H9 (cell line): Measurements from ENCODE around the gene KDSR. TPM values are rescaled to one million over a fixed set of nuclear protein-coding genes. Genes with fewer than 3 reads are reported as not detected.

Experiments used
- DNase-seq: peaks from one replicate; pipeline ENCODE4 v3.0.0-alpha.2; 2017
- H2AFZ ChIP-seq: one replicate; pipeline ENCODE4 v1.6.1; 2013; ENCODE audit warnings: mild to moderate bottlenecking, low read length, control low read depth, moderate library complexity
- H2AK5ac ChIP-seq: 2 replicates; pipeline ENCODE4 v1.6.1; 2013; ENCODE audit warnings: low read length, control low read depth, mixed read lengths; ENCODE audit not compliant: insufficient read length
- H2BK120ac ChIP-seq: one replicate; pipeline ENCODE4 v1.6.1; 2013; ENCODE audit warnings: low read depth, mild to moderate bottlenecking, low read length, control low read depth, inconsistent platforms; ENCODE audit not compliant: poor library complexity, severe bottlenecking
- H2BK12ac ChIP-seq: 2 replicates; pipeline ENCODE4 v1.6.1; 2013; ENCODE audit warnings: low read length, control low read depth, mixed read lengths, low read depth; ENCODE audit not compliant: insufficient read length
- H2BK15ac ChIP-seq: 2 replicates; pipeline ENCODE4 v1.6.1; 2013; ENCODE audit warnings: low read depth, low read length, control low read depth
- H2BK20ac ChIP-seq: one replicate; pipeline ENCODE4 v1.6.1; 2013; ENCODE audit warnings: low read depth, mild to moderate bottlenecking, low read length, control low read depth, inconsistent platforms; ENCODE audit not compliant: poor library complexity, severe bottlenecking
- H2BK5ac ChIP-seq: 2 replicates; pipeline ENCODE4 v1.6.1; 2013; ENCODE audit warnings: low read length, control low read depth, mixed read lengths; ENCODE audit not compliant: insufficient read length
- H3K14ac ChIP-seq: 2 replicates; pipeline ENCODE4 v1.6.1; 2013; ENCODE audit warnings: low read length, control low read depth; ENCODE audit not compliant: insufficient read depth
- H3K18ac ChIP-seq: 2 replicates; pipeline ENCODE4 v1.6.1; 2013; ENCODE audit warnings: low read depth, mild to moderate bottlenecking, mixed read lengths, low read length, control low read depth; ENCODE audit not compliant: insufficient read length
- H3K23ac ChIP-seq: 2 replicates; pipeline ENCODE4 v1.6.1; 2013; ENCODE audit warnings: low read length, control low read depth, mixed read lengths, low read depth; ENCODE audit not compliant: insufficient read length
- H3K23me2 ChIP-seq: 2 replicates; pipeline ENCODE4 v1.6.1; 2013; ENCODE audit warnings: low read depth, mild to moderate bottlenecking, mixed read lengths, low read length, control low read depth; ENCODE audit not compliant: insufficient read length, poor library complexity, severe bottlenecking
- H3K27ac ChIP-seq: 2 replicates; pipeline ENCODE4 v1.5.1; 2013; ENCODE audit warnings: low read length, control low read depth, mixed read lengths, low read depth; ENCODE audit not compliant: insufficient read length
- H3K27me3 ChIP-seq: 2 replicates; pipeline ENCODE4 v1.6.1; 2013; ENCODE audit warnings: low read length, control low read depth, inconsistent platforms; ENCODE audit not compliant: insufficient read depth
- H3K4ac ChIP-seq: 2 replicates; pipeline ENCODE4 v1.6.1; 2013; ENCODE audit warnings: low read depth, mild to moderate bottlenecking, control low read depth, inconsistent platforms, low read length, moderate library complexity
- H3K4me1 ChIP-seq: 2 replicates; pipeline ENCODE4 v1.6.1; 2013; ENCODE audit warnings: low read length, control low read depth, inconsistent platforms; ENCODE audit not compliant: insufficient read depth
- H3K4me2 ChIP-seq: 2 replicates; pipeline ENCODE4 v1.6.1; 2013; ENCODE audit warnings: low read length, control low read depth, mixed read lengths; ENCODE audit not compliant: insufficient read length, insufficient read depth
- H3K56ac ChIP-seq: 2 replicates; pipeline ENCODE4 v1.6.1; 2013; ENCODE audit warnings: low read depth, mild to moderate bottlenecking, mixed read lengths, low read length, control low read depth; ENCODE audit not compliant: insufficient read length
- H3K79me1 ChIP-seq: 2 replicates; pipeline ENCODE4 v1.6.1; 2013; ENCODE audit warnings: low read depth, mild to moderate bottlenecking, moderate library complexity, low read length, control low read depth, inconsistent platforms; ENCODE audit not compliant: insufficient read depth, poor library complexity, severe bottlenecking
- H3K79me2 ChIP-seq: 2 replicates; pipeline ENCODE4 v1.6.1; 2013; ENCODE audit warnings: low read length, control low read depth, inconsistent platforms; ENCODE audit not compliant: insufficient read depth
- H3K9ac ChIP-seq: 2 replicates; pipeline ENCODE4 v1.6.1; 2013; ENCODE audit warnings: low read length, control low read depth, mixed read lengths; ENCODE audit not compliant: insufficient read length; ENCODE audit errors: extremely low read depth
- H3K9me3 ChIP-seq: one replicate; pipeline ENCODE4 v1.6.1; 2013; ENCODE audit warnings: low read depth, low read length, inconsistent platforms; ENCODE audit not compliant: control insufficient read depth
- H3T11ph ChIP-seq: one replicate; pipeline ENCODE4 v1.6.1; 2013; ENCODE audit warnings: mild to moderate bottlenecking, low read length, control low read depth, inconsistent platforms
- H4K20me1 ChIP-seq: one replicate; pipeline ENCODE4 v1.6.1; 2013; ENCODE audit not compliant: control insufficient read depth, insufficient read length, insufficient read depth
- H4K5ac ChIP-seq: 2 replicates; pipeline ENCODE4 v1.6.1; 2013; ENCODE audit warnings: low read depth, mild to moderate bottlenecking, mixed read lengths, low read length, control low read depth; ENCODE audit not compliant: insufficient read length
- H4K8ac ChIP-seq: replicated peaks from 2 replicates; pipeline ENCODE4 v1.6.1; 2013; ENCODE audit warnings: low read length, control low read depth, mixed read lengths, low read depth; ENCODE audit not compliant: insufficient read length
- H4K91ac ChIP-seq: 2 replicates; pipeline ENCODE4 v1.6.1; 2013; ENCODE audit warnings: low read depth, mild to moderate bottlenecking, moderate library complexity, mixed read lengths, low read length, control low read depth; ENCODE audit not compliant: insufficient read length
- H3K27ac Mint-ChIP-seq, 3 experiments: 2 replicates in 2 of 3; 3 replicates in 1 of 3; pipeline ENCODE4 v1.8.0; 2020 to 2021; ENCODE audit warnings: mixed read lengths in 3 of 3, mild to moderate bottlenecking in 1 of 3, moderate library complexity in 1 of 3
- H3K27me3 Mint-ChIP-seq: 2 replicates; pipeline ENCODE4 v1.8.0; 2021; ENCODE audit warnings: low read depth, mild to moderate bottlenecking, moderate library complexity, mixed read lengths
- H3K36me3 Mint-ChIP-seq, 3 experiments: 2 replicates in 2 of 3; 3 replicates in 1 of 3; pipeline ENCODE4 v1.8.0; 2020 to 2021; ENCODE audit warnings: low read depth in 3 of 3, mixed read lengths in 3 of 3; ENCODE audit not compliant: insufficient read depth in 1 of 3
- H3K4me1 Mint-ChIP-seq, 2 experiments: 2 replicates each; pipeline ENCODE4 v1.8.0; 2020; ENCODE audit warnings: mixed read lengths in 2 of 2
- H3K4me3 Mint-ChIP-seq, 2 experiments: 2 replicates in 1 of 2; 3 replicates in 1 of 2; pipeline ENCODE4 v1.8.0; 2020 to 2021; ENCODE audit warnings: mild to moderate bottlenecking in 2 of 2, mixed read lengths in 2 of 2, moderate library complexity in 1 of 2
- H3K9me3 Mint-ChIP-seq, 2 experiments: 2 replicates in 1 of 2; 3 replicates in 1 of 2; pipeline ENCODE4 v1.8.0; 2020; ENCODE audit warnings: mild to moderate bottlenecking in 2 of 2, mixed read lengths in 2 of 2, moderate library complexity in 1 of 2
- CTCF ChIP-seq: fragments of 200-600 bp; sonication (generic); conservative IDR thresholded peaks from 3 replicates; pipeline ENCODE4 v1.8.0; 2021; ENCODE audit warnings: antibody characterized with exemption, mild to moderate bottlenecking
- whole genome bisulfite sequencing: extraction: QIAGEN DNeasy Blood & Tissue Kit; methylation state at CpG from one replicate; pipeline ENCODE4 v1.1.7; 2013; ENCODE audit warnings: missing lambda C conversion rate, low lambda C conversion rate, mixed read lengths; ENCODE audit not compliant: insufficient read length; ENCODE audit errors: extremely low coverage; 5-methylcytosine and 5-hydroxymethylcytosine counted together
- total RNA-seq: library from RNA; stranded (reverse); gene quantifications from 2 replicates; pipeline ENCODE4 v1.2.1, GENCODE V29; 2021

Gene KDSR
- total RNA-seq, 1 experiment from 2014 or later, result 58.5 TPM

GRCh38 chr18:63365876-63366212 is 1.2 kb downstream of the KDSR start:
- H3K27ac Mint-ChIP-seq, result peak overlapping the region in 1 of 3 experiments; percentile 89; a peak in 2 of 7 replicates
- Histone ChIP-seq H3K79me2 (no peaks in the 10 kb centered on the region; the same call in 1 of the 2 replicates), H2BK5ac (no peak overlapping the region), H2BK15ac (no peak overlapping the region), H3K23me2 (peaks cover 4% of the 10 kb centered on the region), H3K4me2 (peak overlapping the region; percentile 83), H3K23ac (no peak overlapping the region), H4K20me1 (peaks cover 2% of the 10 kb centered on the region), H3K14ac (no peak overlapping the region), H3K27ac (no peak overlapping the region), H3K18ac (no peak overlapping the region), H2AFZ (no peak overlapping the region), H3T11ph (no peak overlapping the region), H3K27me3 (no peaks in the 10 kb centered on the region), H2BK120ac (no peak overlapping the region), H3K56ac (no peak overlapping the region), H3K9ac (peak overlapping the region; percentile 63), H3K4me1 (no peaks in the 10 kb centered on the region), H4K91ac (no peak overlapping the region), H4K5ac (no peak overlapping the region), H4K8ac (no peak overlapping the region), H3K9me3 (peaks cover 8% of the 10 kb centered on the region), H2BK12ac (no peak overlapping the region), H3K4ac (no peak overlapping the region), H3K79me1 (no peaks in the 10 kb centered on the region), H2BK20ac (no peak overlapping the region), H2AK5ac (no peak overlapping the region)
- TF ChIP-seq CTCF, result no peak
- H3K4me1 Mint-ChIP-seq, result peaks cover 12 to 14% of the 10 kb centered on the region in 2 experiments
- no CpG with 5 or more reads among the region's 12 CpGs for WGBS
- H3K36me3 Mint-ChIP-seq, result peaks cover 15 to 38% (median 30%) of the 10 kb centered on the region in 3 experiments
- H3K27me3 Mint-ChIP-seq, result no peaks in the 10 kb centered on the region
- no peak for DNase-seq
- peaks cover 11 to 12% of the 10 kb centered on the region in 2 experiments for H3K9me3 Mint-ChIP-seq
- H3K4me3 Mint-ChIP-seq, result peak overlapping the region; percentile 86 to 90
